Measurements from ENCODE around the gene WDFY4.

- peak; percentile 36 to 63 (median 43); a peak in 5 of 6 replicates for TF ChIP-seq CTCF (IDR thresholded peaks at IDR 0.05 in 2 of 3, conservative IDR thresholded peaks at IDR 0.05 in 1 of 3; ENCODE audit: borderline replicate concordance in 1 of 3, insufficient read depth in 1 of 3, low read depth in 2 of 3, low read length in 2 of 3)
- TF ChIP-seq TCF7L2 (IDR thresholded peaks at IDR 0.05; ENCODE audit: borderline replicate concordance, extremely low read depth, insufficient read depth, insufficient read length): no peak
- no peak for TF ChIP-seq POLR2AphosphoS5 (IDR thresholded peaks at IDR 0.05; ENCODE audit: low read depth, low read length)
- TF ChIP-seq RAD21 (IDR thresholded peaks at IDR 0.05; ENCODE audit: low read depth): peak; percentile 51
- no peak for TF ChIP-seq ELF1 (IDR thresholded peaks at IDR 0.05; ENCODE audit: borderline replicate concordance, low read depth)
- TF ChIP-seq SP1 (IDR thresholded peaks at IDR 0.05; ENCODE audit: low read depth): no peak
- no peak for TF ChIP-seq ATF3 (IDR thresholded peaks at IDR 0.05)
- TF ChIP-seq CBX3 (IDR thresholded peaks at IDR 0.05; ENCODE audit: low read depth): no peak
Measured at GRCh38 chr10:48885376-48885775, 200.7 kb downstream of the WDFY4 start.
